ENCODE measurements around the gene CYB561. TPM values are rescaled to one million over a fixed set of nuclear protein-coding genes. Genes with fewer than 3 reads are reported as not detected.

The CYB561 gene
- total RNA-seq, 1 donor from 2014 or later, result 6.8 TPM

DNA sequence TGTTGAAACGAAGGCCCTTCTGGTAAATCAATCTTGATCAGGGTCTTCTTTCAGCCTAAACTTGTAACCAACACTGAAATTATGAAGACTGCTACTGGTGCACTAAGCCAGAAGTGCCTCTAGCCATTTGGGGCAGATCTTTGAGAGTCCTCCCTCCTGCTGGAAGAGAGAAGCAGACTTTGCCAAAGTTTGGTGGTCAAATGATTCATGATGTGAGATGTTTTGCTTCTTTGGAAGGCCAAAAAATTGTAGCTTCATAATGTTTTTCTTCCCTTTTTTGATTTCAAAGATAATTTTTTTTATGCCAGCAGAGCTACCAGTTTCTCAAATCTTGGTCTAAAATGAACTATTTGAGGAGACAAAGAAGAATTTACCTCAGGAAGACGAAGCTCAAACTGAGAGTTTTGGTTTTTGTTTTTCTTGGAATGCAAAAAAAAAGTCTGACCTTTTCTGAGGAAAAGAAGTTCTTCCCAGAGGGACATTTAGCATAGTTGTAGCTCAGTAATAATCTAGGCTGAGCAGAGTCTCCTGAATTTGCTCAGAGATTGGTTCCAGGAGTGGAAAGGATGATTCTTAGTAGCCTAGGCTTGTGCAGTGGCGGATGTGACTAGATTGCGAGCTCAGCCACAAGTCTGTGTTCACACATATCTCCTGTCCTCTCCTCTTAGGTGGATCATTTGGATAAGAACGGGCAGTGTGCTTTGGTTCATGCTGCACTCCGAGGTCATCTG lies 50.9 kb downstream of the CYB561 start:
- intact Hi-C loops (cut with DNase I), result loop anchor here (2.0 kb wide), 1 partner anchor 120 kb away; no protein-coding TSS in a partner anchor
- DNase-seq (ENCODE audit: low spot score), result no peak

- intact Hi-C loops (cut with DNase I), result no loop called here
- no peak for DNase-seq (ENCODE audit: low spot score)
Measured at GRCh38 chr17:63390090-63390489, 56.0 kb downstream of the CYB561 start.

GRCh38 chr17:63387656-63388340 lies 58.3 kb downstream of the CYB561 start:
- DNase-seq (ENCODE audit: low spot score), result no peak
- intact Hi-C loops (cut with DNase I), result no loop called here

GRCh38 chr17:63382826-63383225 lies 63.3 kb downstream of the CYB561 start:
- DNase-seq (ENCODE audit: low spot score), result no peak

More at GRCh38 chr17:63382826-63383225, 63.3 kb downstream of the CYB561 start:
- intact Hi-C loops (cut with DNase I), result no loop called here

Other genes with a start within 250 kb of the CYB561 start
- gene ACE, start 30.8 kb upstream of the CYB561 start, total RNA-seq, result 11.6 TPM
- gene KCNH6, start 77.1 kb upstream of the CYB561 start, total RNA-seq, result not detected
- 47.4 TPM for gene DCAF7, start 104.2 kb upstream of the CYB561 start, total RNA-seq
- gene TACO1, start 154.6 kb upstream of the CYB561 start, total RNA-seq, result 39.4 TPM
- 101 TPM for gene MAP3K3, start 176.1 kb upstream of the CYB561 start, total RNA-seq